Stomach (tissue), 4 donors: ENCODE data around the gene COL19A1.

Source experiments
- POLR2A ChIP-seq, 4 donors: fragments of 450-650 bp; IDR thresholded peaks; one replicate each; pipeline ENCODE4 v1.6.1; 2016; ENCODE audit warnings: antibody characterized with exemption in 4 of 4, control low read depth in 2 of 4, mild to moderate bottlenecking in 1 of 4, moderate library complexity in 1 of 4
- POLR2AphosphoS5 ChIP-seq, 3 donors: sonication (generic); formaldehyde crosslinking; IDR thresholded peaks; one replicate each; pipeline ENCODE4 v1.6.1; 2016; ENCODE audit warnings: antibody characterized with exemption in 3 of 3
- TF ChIP-seq, protein P1 (sequence below), 7 experiments: fragments of 450-650 bp in 4 of 7; fragments of 200-600 bp in 3 of 7; sonication (generic) in 3 of 7; IDR thresholded peaks; one replicate each; pipeline ENCODE4 v1.5.1; 2016 to 2019; ENCODE audit warnings: antibody characterized with exemption in 7 of 7, control low read depth in 2 of 7, mild to moderate bottlenecking in 1 of 7

DNA sequence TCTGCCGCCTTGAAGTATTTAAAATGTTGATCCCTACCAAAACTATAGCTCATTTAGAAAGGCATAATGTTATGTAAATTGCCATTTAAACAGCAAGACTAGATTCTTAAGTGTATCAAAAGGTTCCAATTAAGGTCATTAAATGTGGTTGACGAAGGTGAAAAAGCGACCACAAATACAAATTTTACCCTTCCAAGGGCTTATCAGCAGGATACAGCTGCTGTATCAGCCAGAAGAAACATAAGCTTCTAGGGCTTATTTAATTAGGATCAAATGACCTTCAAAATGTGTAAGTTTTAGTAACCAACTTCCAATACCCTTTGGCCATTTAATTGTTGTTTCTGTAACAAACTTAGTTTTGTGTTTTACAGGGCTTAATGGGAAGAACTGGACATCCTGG lies 296.6 kb downstream of the COL19A1 start:
- TF ChIP-seq, protein P1, sequence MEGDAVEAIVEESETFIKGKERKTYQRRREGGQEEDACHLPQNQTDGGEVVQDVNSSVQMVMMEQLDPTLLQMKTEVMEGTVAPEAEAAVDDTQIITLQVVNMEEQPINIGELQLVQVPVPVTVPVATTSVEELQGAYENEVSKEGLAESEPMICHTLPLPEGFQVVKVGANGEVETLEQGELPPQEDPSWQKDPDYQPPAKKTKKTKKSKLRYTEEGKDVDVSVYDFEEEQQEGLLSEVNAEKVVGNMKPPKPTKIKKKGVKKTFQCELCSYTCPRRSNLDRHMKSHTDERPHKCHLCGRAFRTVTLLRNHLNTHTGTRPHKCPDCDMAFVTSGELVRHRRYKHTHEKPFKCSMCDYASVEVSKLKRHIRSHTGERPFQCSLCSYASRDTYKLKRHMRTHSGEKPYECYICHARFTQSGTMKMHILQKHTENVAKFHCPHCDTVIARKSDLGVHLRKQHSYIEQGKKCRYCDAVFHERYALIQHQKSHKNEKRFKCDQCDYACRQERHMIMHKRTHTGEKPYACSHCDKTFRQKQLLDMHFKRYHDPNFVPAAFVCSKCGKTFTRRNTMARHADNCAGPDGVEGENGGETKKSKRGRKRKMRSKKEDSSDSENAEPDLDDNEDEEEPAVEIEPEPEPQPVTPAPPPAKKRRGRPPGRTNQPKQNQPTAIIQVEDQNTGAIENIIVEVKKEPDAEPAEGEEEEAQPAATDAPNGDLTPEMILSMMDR (IDR thresholded peaks at IDR 0.05), result no peak
- TF ChIP-seq POLR2A (IDR thresholded peaks at IDR 0.05), result no peak
- TF ChIP-seq POLR2AphosphoS5 (IDR thresholded peaks at IDR 0.05), result no peak
